ENCODE measurements around the gene ARHGAP23. TPM values are rescaled to one million over a fixed set of nuclear protein-coding genes. Genes with fewer than 3 reads are reported as not detected.

ARHGAP23 gene
- total RNA-seq, 3 donors from 2014 or later: 13.8 to 25.2 (median 21.1) TPM

- Histone ChIP-seq H3K36me3 (no peaks in the 10 kb centered on the region), H3K27ac (peak overlapping the region; percentile 77 to 88), H3K9me3 (no peaks in the 10 kb centered on the region), H3K27me3 (no peaks in the 10 kb centered on the region), H3K4me1 (peaks cover 4 to 10% of the 10 kb centered on the region in 2 donors), H3K4me3 (peak overlapping the region; percentile 29 to 74 (median 50))
- TF ChIP-seq POLR2AphosphoS5 (IDR thresholded peaks at IDR 0.05): peak in 2 of 3 donors; percentile 29 to 32
- no peak for TF ChIP-seq CTCF (IDR thresholded peaks at IDR 0.05)
- intact Hi-C loops (cut with DNase I; ENCODE audit: low total_unique reads): no loop called here
- peak; percentile 81 to 93 for DNase-seq (ENCODE audit: low spot score in 2 of 2)
These were observed 26.3 kb downstream of the ARHGAP23 start for GRCh38 chr17:38454532-38454931.

- no peak for DNase-seq (ENCODE audit: low spot score in 2 of 2)
- H3K27me3 ChIP-seq: no peaks in the 10 kb centered on the region
- no peaks in the 10 kb centered on the region for H3K9me3 ChIP-seq
- H3K4me1 ChIP-seq: peaks cover 4 to 10% of the 10 kb centered on the region in 2 donors
- H3K4me3 ChIP-seq: peak overlapping the region in 1 of 3 donors; percentile 74
- TF ChIP-seq CTCF (IDR thresholded peaks at IDR 0.05) (no peak), POLR2AphosphoS5 (IDR thresholded peaks at IDR 0.05) (no peak), POLR2A (IDR thresholded peaks at IDR 0.05) (no peak)
- intact Hi-C loops (cut with DNase I; ENCODE audit: low total_unique reads): no loop called here
- H3K27ac ChIP-seq: peak overlapping the region; percentile 77 to 88
- H3K36me3 ChIP-seq: no peaks in the 10 kb centered on the region
These were observed 27.1 kb downstream of the ARHGAP23 start for GRCh38 chr17:38455288-38455915.

- Histone ChIP-seq H3K27ac (peak overlapping the region in 1 of 2 donors; percentile 88), H3K4me1 (peaks cover 4 to 10% of the 10 kb centered on the region in 2 donors), H3K27me3 (no peaks in the 10 kb centered on the region), H3K36me3 (no peaks in the 10 kb centered on the region), H3K9me3 (no peaks in the 10 kb centered on the region), H3K4me3 (no peak overlapping the region)
- DNase-seq (ENCODE audit: low spot score in 2 of 2): no peak
- intact Hi-C loops (cut with DNase I; ENCODE audit: low total_unique reads): no loop called here
- no peak for TF ChIP-seq POLR2AphosphoS5 (IDR thresholded peaks at IDR 0.05)
- TF ChIP-seq POLR2A (IDR thresholded peaks at IDR 0.05): no peak
- no peak for TF ChIP-seq CTCF (IDR thresholded peaks at IDR 0.05)
These were observed 28.0 kb downstream of the ARHGAP23 start for GRCh38 chr17:38456031-38456815.

- Histone ChIP-seq H3K27me3 (no peaks in the 10 kb centered on the region), H3K36me3 (no peaks in the 10 kb centered on the region), H3K9me3 (no peaks in the 10 kb centered on the region), H3K27ac (no peak overlapping the region), H3K4me3 (no peak overlapping the region), H3K4me1 (peaks cover 4 to 10% of the 10 kb centered on the region in 2 donors)
- TF ChIP-seq POLR2A (IDR thresholded peaks at IDR 0.05): no peak
- no peak for TF ChIP-seq POLR2AphosphoS5 (IDR thresholded peaks at IDR 0.05)
- no peak for TF ChIP-seq CTCF (IDR thresholded peaks at IDR 0.05)
- no peak for DNase-seq (ENCODE audit: low spot score in 2 of 2)
- intact Hi-C loops (cut with DNase I; ENCODE audit: low total_unique reads): no loop called here
These were observed 29.5 kb downstream of the ARHGAP23 start for GRCh38 chr17:38457577-38458371.
